Measurements from ENCODE around the gene GNAQ. TPM values are rescaled to one million over a fixed set of nuclear protein-coding genes. Genes with fewer than 3 reads are reported as not detected.
"Not testable (repeated sequence)": the region's sequence is repeated elsewhere in the genome, so short reads cannot be mapped to it uniquely, and the experiment has no call there.

GNAQ gene
- total RNA-seq, 1 donor from 2014 or later = 16.2 TPM

- not testable (repeated sequence) for H3K36me3 ChIP-seq (ENCODE audit: control insufficient read depth in 3 of 3, insufficient read depth in 3 of 3, low read length in 3 of 3); H3K4me1 ChIP-seq (ENCODE audit: control insufficient read depth in 3 of 3, insufficient read depth in 3 of 3, low read length in 3 of 3); H3K9me3 ChIP-seq (ENCODE audit: control insufficient read depth in 3 of 3, low read length in 3 of 3); H3K27me3 ChIP-seq (ENCODE audit: control insufficient read depth in 3 of 3, insufficient read depth in 3 of 3, low read length in 3 of 3); H3K27ac ChIP-seq (ENCODE audit: low read depth, low read length); H3K4me3 ChIP-seq (ENCODE audit: low read length in 3 of 3); H3K9ac ChIP-seq (ENCODE audit: low read depth in 1 of 3, low read length in 3 of 3)
These were observed 168.0 kb downstream of the GNAQ start for GRCh38 chr9:77863638-77864037.

GRCh38 chr9:77860953-77861352, 170.7 kb downstream of the GNAQ start:
- H3K36me3 ChIP-seq (ENCODE audit: control insufficient read depth in 3 of 3, insufficient read depth in 3 of 3, low read length in 3 of 3); H3K9me3 ChIP-seq (ENCODE audit: control insufficient read depth in 3 of 3, low read length in 3 of 3); H3K9ac ChIP-seq (ENCODE audit: low read depth in 1 of 3, low read length in 3 of 3); H3K27me3 ChIP-seq (ENCODE audit: control insufficient read depth in 3 of 3, insufficient read depth in 3 of 3, low read length in 3 of 3); H3K4me1 ChIP-seq (ENCODE audit: control insufficient read depth in 3 of 3, insufficient read depth in 3 of 3, low read length in 3 of 3); H3K4me3 ChIP-seq (ENCODE audit: low read length in 3 of 3); H3K27ac ChIP-seq (ENCODE audit: low read depth, low read length): not testable (repeated sequence)

GRCh38 chr9:77857513-77858259, 173.9 kb downstream of the GNAQ start:
- Histone ChIP-seq H3K27me3 (ENCODE audit: control insufficient read depth in 3 of 3, insufficient read depth in 3 of 3, low read length in 3 of 3) (no peaks in the 10 kb centered on the region), H3K36me3 (ENCODE audit: control insufficient read depth in 3 of 3, insufficient read depth in 3 of 3, low read length in 3 of 3) (no peaks in the 10 kb centered on the region), H3K4me3 (ENCODE audit: low read length in 3 of 3) (no peak overlapping the region), H3K9me3 (ENCODE audit: control insufficient read depth in 3 of 3, low read length in 3 of 3) (no peaks in the 10 kb centered on the region), H3K9ac (ENCODE audit: low read depth in 1 of 3, low read length in 3 of 3) (no peak overlapping the region), H3K4me1 (ENCODE audit: control insufficient read depth in 3 of 3, insufficient read depth in 3 of 3, low read length in 3 of 3) (no peaks in the 10 kb centered on the region), H3K27ac (ENCODE audit: low read depth, low read length) (no peak overlapping the region)

- Histone ChIP-seq H3K9ac (ENCODE audit: low read depth in 1 of 3, low read length in 3 of 3) (no peak overlapping the region), H3K4me3 (ENCODE audit: low read length in 3 of 3) (no peak overlapping the region), H3K9me3 (ENCODE audit: control insufficient read depth in 3 of 3, low read length in 3 of 3) (no peaks in the 10 kb centered on the region), H3K27me3 (ENCODE audit: control insufficient read depth in 3 of 3, insufficient read depth in 3 of 3, low read length in 3 of 3) (no peaks in the 10 kb centered on the region), H3K36me3 (ENCODE audit: control insufficient read depth in 3 of 3, insufficient read depth in 3 of 3, low read length in 3 of 3) (no peaks in the 10 kb centered on the region), H3K27ac (ENCODE audit: low read depth, low read length) (no peak overlapping the region), H3K4me1 (ENCODE audit: control insufficient read depth in 3 of 3, insufficient read depth in 3 of 3, low read length in 3 of 3) (peaks cover 2 to 5% (median 3%) of the 10 kb centered on the region in 3 donors)
These were observed 175.0 kb downstream of the GNAQ start for GRCh38 chr9:77856615-77857014.

GRCh38 chr9:77854916-77855311, 176.7 kb downstream of the GNAQ start:
- no peaks in the 10 kb centered on the region for H3K9me3 ChIP-seq (ENCODE audit: control insufficient read depth in 3 of 3, low read length in 3 of 3)
- H3K4me1 ChIP-seq (ENCODE audit: control insufficient read depth in 3 of 3, insufficient read depth in 3 of 3, low read length in 3 of 3) = peaks cover 2 to 5% (median 3%) of the 10 kb centered on the region in 3 donors

GRCh38 chr9:77854258-77854915, 177.2 kb downstream of the GNAQ start:
- no peak overlapping the region for H3K4me3 ChIP-seq (ENCODE audit: low read length in 3 of 3)
- H3K36me3 ChIP-seq (ENCODE audit: control insufficient read depth in 3 of 3, insufficient read depth in 3 of 3, low read length in 3 of 3) = no peaks in the 10 kb centered on the region
- no peak overlapping the region for H3K27ac ChIP-seq (ENCODE audit: low read depth, low read length)
- no peaks in the 10 kb centered on the region for H3K27me3 ChIP-seq (ENCODE audit: control insufficient read depth in 3 of 3, insufficient read depth in 3 of 3, low read length in 3 of 3)
- H3K4me1 ChIP-seq (ENCODE audit: control insufficient read depth in 3 of 3, insufficient read depth in 3 of 3, low read length in 3 of 3) = peaks cover 4 to 8% (median 5%) of the 10 kb centered on the region in 3 donors
- no peaks in the 10 kb centered on the region for H3K9me3 ChIP-seq (ENCODE audit: control insufficient read depth in 3 of 3, low read length in 3 of 3)
- no peak overlapping the region for H3K9ac ChIP-seq (ENCODE audit: low read depth in 1 of 3, low read length in 3 of 3)

More at GRCh38 chr9:77854916-77855311, 176.7 kb downstream of the GNAQ start:
- Histone ChIP-seq H3K9ac (ENCODE audit: low read depth in 1 of 3, low read length in 3 of 3) (no peak overlapping the region), H3K4me3 (ENCODE audit: low read length in 3 of 3) (no peak overlapping the region), H3K27ac (ENCODE audit: low read depth, low read length) (no peak overlapping the region), H3K36me3 (ENCODE audit: control insufficient read depth in 3 of 3, insufficient read depth in 3 of 3, low read length in 3 of 3) (no peaks in the 10 kb centered on the region), H3K27me3 (ENCODE audit: control insufficient read depth in 3 of 3, insufficient read depth in 3 of 3, low read length in 3 of 3) (no peaks in the 10 kb centered on the region)

- no peaks in the 10 kb centered on the region for H3K27me3 ChIP-seq (ENCODE audit: control insufficient read depth in 3 of 3, insufficient read depth in 3 of 3, low read length in 3 of 3)
- H3K9me3 ChIP-seq (ENCODE audit: control insufficient read depth in 3 of 3, low read length in 3 of 3) = no peaks in the 10 kb centered on the region
- H3K36me3 ChIP-seq (ENCODE audit: control insufficient read depth in 3 of 3, insufficient read depth in 3 of 3, low read length in 3 of 3) = no peaks in the 10 kb centered on the region
- peaks cover 8 to 9% (median 8%) of the 10 kb centered on the region in 3 donors for H3K4me1 ChIP-seq (ENCODE audit: control insufficient read depth in 3 of 3, insufficient read depth in 3 of 3, low read length in 3 of 3)
- H3K27ac ChIP-seq (ENCODE audit: low read depth, low read length) = no peak overlapping the region
- no peak overlapping the region for H3K9ac ChIP-seq (ENCODE audit: low read depth in 1 of 3, low read length in 3 of 3)
- no peak overlapping the region for H3K4me3 ChIP-seq (ENCODE audit: low read length in 3 of 3)
These were observed 177.9 kb downstream of the GNAQ start for GRCh38 chr9:77853716-77854115.

GRCh38 chr9:77851882-77852595, 179.6 kb downstream of the GNAQ start:
- H3K9me3 ChIP-seq (ENCODE audit: control insufficient read depth in 3 of 3, low read length in 3 of 3) = no peaks in the 10 kb centered on the region
- H3K27ac ChIP-seq (ENCODE audit: low read depth, low read length) = no peak overlapping the region
- no peak overlapping the region for H3K4me3 ChIP-seq (ENCODE audit: low read length in 3 of 3)
- H3K9ac ChIP-seq (ENCODE audit: low read depth in 1 of 3, low read length in 3 of 3) = no peak overlapping the region
- H3K36me3 ChIP-seq (ENCODE audit: control insufficient read depth in 3 of 3, insufficient read depth in 3 of 3, low read length in 3 of 3) = no peaks in the 10 kb centered on the region
- H3K27me3 ChIP-seq (ENCODE audit: control insufficient read depth in 3 of 3, insufficient read depth in 3 of 3, low read length in 3 of 3) = no peaks in the 10 kb centered on the region
- H3K4me1 ChIP-seq (ENCODE audit: control insufficient read depth in 3 of 3, insufficient read depth in 3 of 3, low read length in 3 of 3) = peaks cover 12 to 17% (median 16%) of the 10 kb centered on the region in 3 donors

- Histone ChIP-seq H3K36me3 (ENCODE audit: control insufficient read depth in 3 of 3, insufficient read depth in 3 of 3, low read length in 3 of 3) (no peaks in the 10 kb centered on the region), H3K4me1 (ENCODE audit: control insufficient read depth in 3 of 3, insufficient read depth in 3 of 3, low read length in 3 of 3) (peaks cover 12 to 21% (median 16%) of the 10 kb centered on the region in 3 donors), H3K27me3 (ENCODE audit: control insufficient read depth in 3 of 3, insufficient read depth in 3 of 3, low read length in 3 of 3) (no peaks in the 10 kb centered on the region), H3K9ac (ENCODE audit: low read depth in 1 of 3, low read length in 3 of 3) (no peak overlapping the region), H3K4me3 (ENCODE audit: low read length in 3 of 3) (no peak overlapping the region), H3K9me3 (ENCODE audit: control insufficient read depth in 3 of 3, low read length in 3 of 3) (no peaks in the 10 kb centered on the region), H3K27ac (ENCODE audit: low read depth, low read length) (peak overlapping the region; percentile 9)
These were observed 182.7 kb downstream of the GNAQ start for GRCh38 chr9:77848897-77849296.

- no peak overlapping the region for H3K4me3 ChIP-seq (ENCODE audit: low read length in 3 of 3)
- no peaks in the 10 kb centered on the region for H3K36me3 ChIP-seq (ENCODE audit: control insufficient read depth in 3 of 3, insufficient read depth in 3 of 3, low read length in 3 of 3)
- no peaks in the 10 kb centered on the region for H3K9me3 ChIP-seq (ENCODE audit: control insufficient read depth in 3 of 3, low read length in 3 of 3)
- peak overlapping the region; percentile 9 for H3K27ac ChIP-seq (ENCODE audit: low read depth, low read length)
- peaks cover 12 to 21% (median 16%) of the 10 kb centered on the region in 3 donors for H3K4me1 ChIP-seq (ENCODE audit: control insufficient read depth in 3 of 3, insufficient read depth in 3 of 3, low read length in 3 of 3)
- no peaks in the 10 kb centered on the region for H3K27me3 ChIP-seq (ENCODE audit: control insufficient read depth in 3 of 3, insufficient read depth in 3 of 3, low read length in 3 of 3)
- H3K9ac ChIP-seq (ENCODE audit: low read depth in 1 of 3, low read length in 3 of 3) = no peak overlapping the region
These were observed 183.2 kb downstream of the GNAQ start for GRCh38 chr9:77848404-77848803.
